Measurements from ENCODE around the gene FARSB.

FARSB gene

GRCh38 chr2:222668494-222669154 lies 12.7 kb upstream of the FARSB start:
- DNase-seq (ENCODE audit: low read depth in 2 of 3, low spot score in 1 of 3) = no peak

- no peak for DNase-seq (ENCODE audit: low read depth in 2 of 3, low spot score in 1 of 3)
These were observed 7.6 kb upstream of the FARSB start for GRCh38 chr2:222663479-222663878.

- DNase-seq (ENCODE audit: low read depth in 2 of 3, low spot score in 1 of 3) = no peak
These were observed 894 bp upstream of the FARSB start for GRCh38 chr2:222656526-222657446.

- DNase-seq (ENCODE audit: low read depth in 2 of 3, low spot score in 1 of 3) = no peak
These were observed 2.6 kb downstream of the FARSB start for GRCh38 chr2:222653280-222653679.

GRCh38 chr2:222652491-222653255 lies 3.2 kb downstream of the FARSB start:
- no peak for DNase-seq (ENCODE audit: low read depth in 2 of 3, low spot score in 1 of 3)

GRCh38 chr2:222651718-222652418 lies 4.0 kb downstream of the FARSB start:
- no peak for DNase-seq (ENCODE audit: low read depth in 2 of 3, low spot score in 1 of 3)

- DNase-seq (ENCODE audit: low read depth in 2 of 3, low spot score in 1 of 3) = no peak
These were observed 6.1 kb downstream of the FARSB start for GRCh38 chr2:222649801-222650200.

GRCh38 chr2:222646008-222646407 lies 9.9 kb downstream of the FARSB start:
- no peak for DNase-seq (ENCODE audit: low read depth in 2 of 3, low spot score in 1 of 3)

GRCh38 chr2:222643134-222643533 lies 12.8 kb downstream of the FARSB start:
- DNase-seq (ENCODE audit: low read depth in 2 of 3, low spot score in 1 of 3) = no peak

- no peak for DNase-seq (ENCODE audit: low read depth in 2 of 3, low spot score in 1 of 3)
These were observed 14.6 kb downstream of the FARSB start for GRCh38 chr2:222641336-222641735.

- no peak for DNase-seq (ENCODE audit: low read depth in 2 of 3, low spot score in 1 of 3)
These were observed 18.8 kb downstream of the FARSB start for GRCh38 chr2:222637067-222637466.

- DNase-seq (ENCODE audit: low read depth in 2 of 3, low spot score in 1 of 3) = no peak
These were observed 20.6 kb downstream of the FARSB start for GRCh38 chr2:222635295-222635694.

- DNase-seq (ENCODE audit: low read depth in 2 of 3, low spot score in 1 of 3) = no peak
These were observed 28.1 kb downstream of the FARSB start for GRCh38 chr2:222627764-222628163.

- no peak for DNase-seq (ENCODE audit: low read depth in 2 of 3, low spot score in 1 of 3)
These were observed 32.1 kb downstream of the FARSB start for GRCh38 chr2:222623756-222624309.

GRCh38 chr2:222622910-222623309 lies 33.0 kb downstream of the FARSB start:
- DNase-seq (ENCODE audit: low read depth in 2 of 3, low spot score in 1 of 3) = no peak

GRCh38 chr2:222621893-222622292 lies 34.0 kb downstream of the FARSB start:
- DNase-seq (ENCODE audit: low read depth in 2 of 3, low spot score in 1 of 3) = no peak

- DNase-seq (ENCODE audit: low read depth in 2 of 3, low spot score in 1 of 3) = no peak
These were observed 40.6 kb downstream of the FARSB start for GRCh38 chr2:222615320-222615719.

- DNase-seq (ENCODE audit: low read depth in 2 of 3, low spot score in 1 of 3) = no peak
These were observed 42.1 kb downstream of the FARSB start for GRCh38 chr2:222613715-222614331.

GRCh38 chr2:222611684-222612083 lies 44.2 kb downstream of the FARSB start:
- no peak for DNase-seq (ENCODE audit: low read depth in 2 of 3, low spot score in 1 of 3)

GRCh38 chr2:222610746-222611145 lies 45.1 kb downstream of the FARSB start:
- no peak for DNase-seq (ENCODE audit: low read depth in 2 of 3, low spot score in 1 of 3)

Data from stimulated activated CD4-positive, alpha-beta T cell treated with anti-CD3 and anti-CD28 coated beads, Interleukin-12 subunit alpha, Interleukin-12 subunit beta, amount 100 ng/mL, for 48 hours (primary cell).